A673 (cell line): Measurements from ENCODE around the gene STARD13. TPM values are rescaled to one million over a fixed set of nuclear protein-coding genes. Genes with fewer than 3 reads are reported as not detected.

ENCODE experiments used
- BruUV-seq: library from RNA; stranded (reverse); fragments of 400-500 nt; replicated peaks from 2 replicates; lab custom pipeline; 2021; lab: Mats Ljungman, UMichigan
- CTCF ChIA-PET: fragments of 300-600 bp; sonication (Branson Sonifier 250); formaldehyde crosslinking; loops from one replicate; lab custom pipeline; 2022; ENCODE audit warnings: antibody characterized with exemption; lab: Charles Lee
- POLR2A ChIA-PET: fragments of 300-600 bp; sonication (Branson Sonifier 250); formaldehyde crosslinking; loops from one replicate; lab custom pipeline; 2022; ENCODE audit warnings: antibody characterized with exemption; ENCODE audit not compliant: low non-redundant PET; lab: Charles Lee
- DNase-seq: peaks from one replicate; pipeline ENCODE4 v3.0.0-alpha.2; 2015; ENCODE audit warnings: low spot score
- H3K27ac ChIP-seq: fragments of 200-600 bp; sonication (generic); 2 replicates; pipeline ENCODE4 v1.5.1; 2016; ENCODE audit warnings: mixed run types, low read depth, mild to moderate bottlenecking, mixed read lengths, antibody characterized with exemption, low read length; ENCODE audit not compliant: poor library complexity, severe bottlenecking
- H3K27me3 ChIP-seq: fragments of 200-600 bp; sonication (generic); replicated peaks from 2 replicates; pipeline ENCODE4 v1.6.1; 2017; ENCODE audit warnings: mixed run types, low read depth, mild to moderate bottlenecking, mixed read lengths, antibody characterized with exemption, low read length; ENCODE audit not compliant: insufficient read depth, poor library complexity
- H3K36me3 ChIP-seq: fragments of 200-600 bp; sonication (generic); 2 replicates; pipeline ENCODE4 v1.6.1; 2016; ENCODE audit warnings: mixed run types, mild to moderate bottlenecking, mixed read lengths, antibody characterized with exemption, low read length; ENCODE audit not compliant: insufficient read depth, poor library complexity, severe bottlenecking
- H3K4me1 ChIP-seq: fragments of 200-600 bp; sonication (generic); 2 replicates; pipeline ENCODE4 v1.6.1; 2017; ENCODE audit warnings: mixed run types, mild to moderate bottlenecking, mixed read lengths, antibody characterized with exemption, low read length; ENCODE audit not compliant: insufficient read depth, poor library complexity, severe bottlenecking
- H3K4me3 ChIP-seq: fragments of 200-600 bp; sonication (generic); 2 replicates; pipeline ENCODE4 v1.5.1; 2016; ENCODE audit warnings: low read depth, mixed run types, mild to moderate bottlenecking, mixed read lengths, low read length; ENCODE audit not compliant: poor library complexity, severe bottlenecking
- H3K9me3 ChIP-seq: fragments of 200-600 bp; sonication (generic); 2 replicates; pipeline ENCODE4 v1.6.1; 2016; ENCODE audit warnings: mixed run types, low read depth, mild to moderate bottlenecking, mixed read lengths, antibody characterized with exemption, low read length; ENCODE audit not compliant: poor library complexity, severe bottlenecking
- EZH2 ChIP-seq: fragments of 200-600 bp; sonication (generic); IDR thresholded peaks from 2 replicates; pipeline ENCODE4 v1.6.1; 2017; ENCODE audit warnings: borderline replicate concordance, low read depth, mild to moderate bottlenecking, mixed read lengths, antibody characterized with exemption, low read length; ENCODE audit not compliant: poor library complexity, severe bottlenecking
- intact Hi-C: fragments of 100-400 bp; cut with micrococcal nuclease; formaldehyde crosslinking; loops from one replicate; pipeline ENCODE4 v1.10.0; 2022; ENCODE audit not compliant: unreplicated experiment
- total RNA-seq: library from RNA; stranded (reverse); gene quantifications from 2 replicates; pipeline ENCODE4 v1.2.3, GENCODE V29; 2021
- TF ChIP-seq, protein P1 (sequence below): fragments of 300-800, 200-600 bp; sonication (generic); conservative IDR thresholded peaks from 2 replicates; pipeline ENCODE4 v1.5.1; 2017; ENCODE audit warnings: low read depth, mild to moderate bottlenecking, antibody characterized with exemption, low read length, moderate library complexity, mixed read lengths

Gene STARD13
- total RNA-seq, 1 experiment from 2014 or later, result 45.7 TPM

DNA sequence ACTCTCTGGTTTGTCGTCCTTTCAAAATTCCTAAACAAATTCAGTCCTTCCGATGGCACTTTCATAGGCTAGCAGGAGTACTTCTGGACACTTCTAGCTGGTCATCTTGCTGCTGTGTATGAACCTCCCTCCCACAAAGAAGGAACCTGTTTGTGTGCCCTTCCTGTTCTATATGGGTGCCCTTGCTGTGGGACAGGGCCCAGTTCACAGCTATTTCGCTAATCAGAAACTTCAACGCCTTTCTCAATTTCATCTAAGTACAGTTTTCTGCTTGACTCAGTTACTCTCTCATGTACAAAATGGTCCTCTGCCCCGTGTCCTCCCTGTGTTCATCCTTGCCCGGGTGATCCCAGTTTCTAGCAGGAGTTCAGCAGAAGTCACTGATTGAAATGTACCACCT lies 96.1 kb downstream of the STARD13 start:
- peaks cover 95% of the 10 kb centered on the region for H3K4me1 ChIP-seq

DNA sequence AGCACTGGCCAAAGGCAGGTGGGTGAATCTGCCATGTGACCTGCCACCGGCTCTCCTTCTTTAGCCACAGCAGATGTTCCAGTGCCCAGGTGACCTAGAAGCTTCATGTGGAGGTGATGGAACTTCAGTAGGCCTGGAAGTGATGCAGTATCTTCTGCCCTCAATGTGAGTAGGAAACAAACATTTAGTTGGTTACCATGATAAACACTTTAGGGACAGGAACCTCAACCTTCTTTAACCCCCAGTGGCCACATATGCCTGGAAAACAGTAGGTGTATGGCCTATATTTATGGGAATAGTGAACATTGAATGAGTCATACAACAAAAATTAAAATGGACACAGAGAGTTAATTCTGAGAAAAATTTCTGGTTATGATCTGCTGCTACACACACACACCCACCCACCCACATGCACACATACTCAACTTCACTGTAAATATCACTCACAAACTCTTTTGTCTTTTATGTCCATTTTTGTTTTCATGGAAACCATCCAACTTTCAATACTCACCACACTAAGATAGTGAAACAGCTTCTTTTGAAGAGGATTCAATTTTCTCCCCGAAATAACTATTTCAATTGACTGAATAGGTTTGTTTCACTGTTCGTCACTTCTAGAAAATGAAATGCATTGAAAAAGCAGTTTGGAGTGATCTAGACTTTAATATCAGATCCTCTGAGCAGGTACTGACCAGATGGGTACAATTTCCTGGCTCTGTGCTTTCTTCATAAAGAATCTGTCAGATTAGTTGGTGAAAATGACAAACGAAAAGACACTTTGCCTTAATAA lies 97.3 kb downstream of the STARD13 start:
- CTCF ChIA-PET, result no interaction called here
- Histone ChIP-seq H3K4me1 (peaks cover 95% of the 10 kb centered on the region), H3K27me3 (no peaks in the 10 kb centered on the region), H3K36me3 (no peaks in the 10 kb centered on the region), H3K4me3 (no peak overlapping the region), H3K9me3 (no peaks in the 10 kb centered on the region), H3K27ac (peak overlapping the region; percentile 86)
- intact Hi-C loops, result no loop called here
- TF ChIP-seq, protein P1, sequence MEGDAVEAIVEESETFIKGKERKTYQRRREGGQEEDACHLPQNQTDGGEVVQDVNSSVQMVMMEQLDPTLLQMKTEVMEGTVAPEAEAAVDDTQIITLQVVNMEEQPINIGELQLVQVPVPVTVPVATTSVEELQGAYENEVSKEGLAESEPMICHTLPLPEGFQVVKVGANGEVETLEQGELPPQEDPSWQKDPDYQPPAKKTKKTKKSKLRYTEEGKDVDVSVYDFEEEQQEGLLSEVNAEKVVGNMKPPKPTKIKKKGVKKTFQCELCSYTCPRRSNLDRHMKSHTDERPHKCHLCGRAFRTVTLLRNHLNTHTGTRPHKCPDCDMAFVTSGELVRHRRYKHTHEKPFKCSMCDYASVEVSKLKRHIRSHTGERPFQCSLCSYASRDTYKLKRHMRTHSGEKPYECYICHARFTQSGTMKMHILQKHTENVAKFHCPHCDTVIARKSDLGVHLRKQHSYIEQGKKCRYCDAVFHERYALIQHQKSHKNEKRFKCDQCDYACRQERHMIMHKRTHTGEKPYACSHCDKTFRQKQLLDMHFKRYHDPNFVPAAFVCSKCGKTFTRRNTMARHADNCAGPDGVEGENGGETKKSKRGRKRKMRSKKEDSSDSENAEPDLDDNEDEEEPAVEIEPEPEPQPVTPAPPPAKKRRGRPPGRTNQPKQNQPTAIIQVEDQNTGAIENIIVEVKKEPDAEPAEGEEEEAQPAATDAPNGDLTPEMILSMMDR, result no peak
- TF ChIP-seq EZH2, result no peak
- TSS peak; percentile 39 for BruUV-seq
- POLR2A ChIA-PET, result no interaction called here
- no peak for DNase-seq

More for the DNA sequence above, 96.1 kb downstream of the STARD13 start:
- POLR2A ChIA-PET, result no interaction called here
- Histone ChIP-seq H3K9me3 (no peaks in the 10 kb centered on the region), H3K4me3 (no peak overlapping the region), H3K36me3 (no peaks in the 10 kb centered on the region), H3K27me3 (no peaks in the 10 kb centered on the region), H3K27ac (peak overlapping the region; percentile 86)
- no TSS peak for BruUV-seq
- no peak for DNase-seq
- CTCF ChIA-PET, result no interaction called here
- intact Hi-C loops, result no loop called here
- TF ChIP-seq, protein P1, result no peak
- TF ChIP-seq EZH2, result no peak

DNA sequence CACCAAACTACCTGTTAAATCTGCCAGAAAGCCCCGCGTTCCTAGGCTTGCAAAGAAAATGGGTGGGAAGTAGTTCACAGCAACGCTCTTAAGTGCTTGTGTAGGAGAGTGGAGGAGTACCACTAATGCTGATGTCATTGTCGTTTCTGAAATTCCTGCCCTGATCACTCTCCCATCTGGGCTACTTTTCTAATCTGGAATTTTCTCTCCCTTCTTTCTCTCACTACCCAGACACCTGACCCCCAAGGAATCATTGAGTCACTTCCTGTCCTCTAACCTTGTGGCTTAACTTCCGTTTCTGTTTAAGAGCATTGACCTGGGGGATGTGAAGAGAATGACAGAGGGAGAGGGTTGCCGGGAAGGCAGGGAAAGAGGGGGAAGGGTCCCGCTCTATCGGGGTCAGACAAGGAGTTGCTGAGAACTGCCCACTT lies 98.7 kb downstream of the STARD13 start:
- Histone ChIP-seq H3K27ac (peak overlapping the region; percentile 98), H3K4me3 (peak overlapping the region; percentile 13), H3K36me3 (no peaks in the 10 kb centered on the region), H3K4me1 (peaks cover 98% of the 10 kb centered on the region), H3K9me3 (no peaks in the 10 kb centered on the region), H3K27me3 (no peaks in the 10 kb centered on the region)
- no TSS peak for BruUV-seq
- intact Hi-C loops, result no loop called here
- TF ChIP-seq EZH2, result no peak
- TF ChIP-seq, protein P1, result no peak
- CTCF ChIA-PET, result no interaction called here
- POLR2A ChIA-PET, result no interaction called here
- DNase-seq, result peak; percentile 70
